ENCODE results near the gene SLC30A3.

SLC30A3 gene

DNA sequence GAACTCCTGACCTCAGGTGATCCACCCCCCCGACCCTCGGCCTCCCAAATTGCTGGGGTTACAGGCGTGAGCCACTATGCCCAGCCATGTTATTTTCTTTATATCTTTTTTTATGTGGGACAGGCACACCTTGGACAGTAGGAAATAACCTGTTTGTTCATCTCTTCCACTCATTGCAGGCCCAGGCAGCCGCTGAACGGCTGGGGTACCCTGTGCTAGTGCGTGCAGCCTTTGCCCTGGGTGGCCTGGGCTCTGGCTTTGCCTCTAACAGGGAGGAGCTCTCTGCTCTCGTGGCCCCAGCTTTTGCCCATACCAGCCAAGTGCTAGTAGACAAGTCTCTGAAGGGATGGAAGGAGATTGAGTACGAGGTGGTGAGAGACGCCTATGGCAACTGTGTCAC is 37.3 kb downstream of the SLC30A3 start:
- Histone ChIP-seq H3K4me3 (ENCODE audit: low read depth, low read length) (no peak overlapping the region), H2AFZ (no peak overlapping the region), H3K79me2 (no peaks in the 10 kb centered on the region), H3K27me3 (ENCODE audit: control insufficient read depth, insufficient read depth, low read length) (no peaks in the 10 kb centered on the region), H3K4me2 (ENCODE audit: low read length) (no peak overlapping the region), H3K9me3 (ENCODE audit: control insufficient read depth, low read length) (no peaks in the 10 kb centered on the region), H3K36me3 (ENCODE audit: control insufficient read depth, insufficient read depth, low read length) (no peaks in the 10 kb centered on the region), H3K9ac (no peak overlapping the region), H3K27ac (no peak overlapping the region), H3K4me1 (no peaks in the 10 kb centered on the region)
- TF ChIP-seq CTCF (IDR thresholded peaks at IDR 0.05) = no peak

DNA sequence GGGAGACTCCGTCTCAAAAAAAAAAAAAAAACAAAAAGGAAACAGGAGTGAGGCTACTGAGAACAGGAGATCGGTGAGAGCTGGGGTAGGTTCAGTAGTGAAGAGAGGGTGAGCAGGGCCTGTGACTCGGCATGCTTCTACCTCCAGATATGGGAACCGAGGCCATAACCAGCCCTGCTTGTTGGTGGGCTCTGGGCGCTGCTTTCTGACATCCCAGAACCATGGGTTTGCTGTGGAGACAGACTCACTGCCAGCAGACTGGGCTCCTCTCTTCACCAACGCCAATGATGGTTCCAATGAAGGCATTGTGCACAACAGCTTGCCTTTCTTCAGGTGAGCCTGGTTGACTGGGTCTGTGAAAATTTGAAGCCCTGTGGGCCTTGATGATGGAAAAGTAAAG is 39.4 kb downstream of the SLC30A3 start:
- Histone ChIP-seq H3K36me3 (ENCODE audit: control insufficient read depth, insufficient read depth, low read length) (no peaks in the 10 kb centered on the region), H3K79me2 (no peaks in the 10 kb centered on the region), H3K27ac (no peak overlapping the region), H3K4me2 (ENCODE audit: low read length) (no peak overlapping the region), H3K9me3 (ENCODE audit: control insufficient read depth, low read length) (no peaks in the 10 kb centered on the region), H2AFZ (no peak overlapping the region), H3K27me3 (ENCODE audit: control insufficient read depth, insufficient read depth, low read length) (no peaks in the 10 kb centered on the region), H3K4me1 (no peaks in the 10 kb centered on the region), H3K4me3 (ENCODE audit: low read depth, low read length) (no peak overlapping the region), H3K9ac (no peak overlapping the region)
- TF ChIP-seq CTCF (IDR thresholded peaks at IDR 0.05) = no peak

GRCh38 chr2:27222407-27222806 is 40.4 kb downstream of the SLC30A3 start:
- Histone ChIP-seq H3K4me2 (ENCODE audit: low read length) (no peak overlapping the region), H3K9ac (no peak overlapping the region), H3K27ac (no peak overlapping the region), H3K9me3 (ENCODE audit: control insufficient read depth, low read length) (no peaks in the 10 kb centered on the region), H3K36me3 (ENCODE audit: control insufficient read depth, insufficient read depth, low read length) (no peaks in the 10 kb centered on the region), H3K4me1 (no peaks in the 10 kb centered on the region), H3K27me3 (ENCODE audit: control insufficient read depth, insufficient read depth, low read length) (no peaks in the 10 kb centered on the region), H3K4me3 (ENCODE audit: low read depth, low read length) (no peak overlapping the region), H3K79me2 (no peaks in the 10 kb centered on the region), H2AFZ (no peak overlapping the region)
- no peak for TF ChIP-seq CTCF (IDR thresholded peaks at IDR 0.05)

- H3K9ac ChIP-seq = no peak overlapping the region
- H3K4me2 ChIP-seq (ENCODE audit: low read length) = no peak overlapping the region
- H2AFZ ChIP-seq = no peak overlapping the region
- no peaks in the 10 kb centered on the region for H3K79me2 ChIP-seq
- H3K9me3 ChIP-seq (ENCODE audit: control insufficient read depth, low read length) = no peaks in the 10 kb centered on the region
- H3K4me1 ChIP-seq = no peaks in the 10 kb centered on the region
- no peaks in the 10 kb centered on the region for H3K36me3 ChIP-seq (ENCODE audit: control insufficient read depth, insufficient read depth, low read length)
- H3K27me3 ChIP-seq (ENCODE audit: control insufficient read depth, insufficient read depth, low read length) = no peaks in the 10 kb centered on the region
- no peak overlapping the region for H3K27ac ChIP-seq
- no peak for TF ChIP-seq CTCF (IDR thresholded peaks at IDR 0.05)
- no peak overlapping the region for H3K4me3 ChIP-seq (ENCODE audit: low read depth, low read length)
These were observed 41.7 kb downstream of the SLC30A3 start for GRCh38 chr2:27221166-27221565.

DNA sequence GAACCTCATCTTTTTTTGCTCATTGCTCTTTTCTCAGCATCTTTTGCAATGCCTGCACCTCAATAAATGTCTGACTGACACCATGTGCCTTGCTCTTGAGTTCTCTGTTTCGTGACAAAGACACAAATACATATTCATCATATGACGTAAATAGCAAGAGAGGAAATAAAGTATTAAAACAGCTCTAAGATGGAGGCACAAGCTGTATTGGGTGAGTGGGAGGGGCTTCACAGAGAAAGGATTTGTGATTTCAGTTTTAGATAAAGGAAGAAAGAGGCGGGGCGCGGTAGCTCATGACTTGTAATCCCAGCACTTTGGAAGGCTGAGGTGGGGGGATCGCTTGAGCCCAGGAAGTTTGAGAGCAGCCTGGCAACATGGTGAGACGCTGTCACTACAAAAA is 42.8 kb downstream of the SLC30A3 start:
- Histone ChIP-seq H3K27ac (no peak overlapping the region), H3K4me3 (ENCODE audit: low read depth, low read length) (no peak overlapping the region), H3K79me2 (no peaks in the 10 kb centered on the region), H3K4me2 (ENCODE audit: low read length) (no peak overlapping the region), H3K36me3 (ENCODE audit: control insufficient read depth, insufficient read depth, low read length) (no peaks in the 10 kb centered on the region), H3K9ac (no peak overlapping the region), H2AFZ (no peak overlapping the region), H3K9me3 (ENCODE audit: control insufficient read depth, low read length) (no peaks in the 10 kb centered on the region), H3K27me3 (ENCODE audit: control insufficient read depth, insufficient read depth, low read length) (no peaks in the 10 kb centered on the region), H3K4me1 (no peaks in the 10 kb centered on the region)
- no peak for TF ChIP-seq CTCF (IDR thresholded peaks at IDR 0.05)

Measured in parathyroid adenoma (tissue), 2 donors.